Measurements from ENCODE around the gene ENG.
A peak's percentile ranks its signal among the peaks of the same experiment; 100 is the strongest.

Gene ENG

DNA sequence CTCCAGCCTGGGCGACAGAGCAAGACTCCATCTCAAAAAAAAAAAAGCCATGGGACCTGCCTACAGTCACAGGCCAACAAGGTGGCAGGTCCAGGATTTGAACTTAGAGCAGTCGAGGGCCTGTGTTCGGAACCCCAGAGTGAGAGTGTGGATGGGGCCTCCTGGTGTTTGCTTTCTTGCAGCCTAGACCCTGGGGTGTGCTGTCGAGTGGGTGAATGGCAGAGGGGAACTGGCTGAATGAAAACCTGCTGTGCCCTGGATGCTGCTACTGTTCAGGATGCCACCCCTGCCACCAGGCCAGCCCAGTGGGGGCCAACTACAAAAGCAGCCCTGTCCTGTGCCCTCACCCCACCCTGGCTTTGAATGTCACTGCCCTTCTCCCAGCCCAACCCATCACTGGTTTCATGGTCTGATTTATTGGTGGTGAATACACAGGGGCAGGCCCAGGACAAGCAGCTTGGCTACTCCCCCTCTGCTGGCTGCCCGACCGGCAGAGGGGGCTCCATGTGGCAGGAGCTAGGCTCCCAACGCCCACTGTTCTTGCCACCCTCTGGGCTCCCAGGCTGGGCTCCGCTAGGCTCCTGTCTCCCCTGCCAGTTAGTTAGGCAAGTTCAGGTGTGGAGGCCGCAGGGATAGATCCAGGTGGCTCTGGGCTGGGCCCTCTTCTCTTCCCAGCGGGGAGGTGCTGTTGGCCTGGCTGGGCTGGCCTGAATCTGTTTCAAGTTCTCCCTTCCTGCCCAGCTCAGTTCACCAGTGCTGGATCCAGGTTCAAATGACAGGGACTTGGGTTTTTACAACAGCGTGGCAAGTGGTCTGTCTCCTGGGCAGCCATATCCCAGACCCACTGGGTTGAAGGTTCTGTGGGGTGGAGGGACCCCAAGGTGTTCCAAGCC, 39.6 kb downstream of the ENG start:
- DNase-seq (ENCODE audit: low read depth in 3 of 3): no peak

- no peak for DNase-seq (ENCODE audit: low read depth in 3 of 3)
These were observed 40.7 kb downstream of the ENG start for GRCh38 chr9:127813686-127814226.

DNA sequence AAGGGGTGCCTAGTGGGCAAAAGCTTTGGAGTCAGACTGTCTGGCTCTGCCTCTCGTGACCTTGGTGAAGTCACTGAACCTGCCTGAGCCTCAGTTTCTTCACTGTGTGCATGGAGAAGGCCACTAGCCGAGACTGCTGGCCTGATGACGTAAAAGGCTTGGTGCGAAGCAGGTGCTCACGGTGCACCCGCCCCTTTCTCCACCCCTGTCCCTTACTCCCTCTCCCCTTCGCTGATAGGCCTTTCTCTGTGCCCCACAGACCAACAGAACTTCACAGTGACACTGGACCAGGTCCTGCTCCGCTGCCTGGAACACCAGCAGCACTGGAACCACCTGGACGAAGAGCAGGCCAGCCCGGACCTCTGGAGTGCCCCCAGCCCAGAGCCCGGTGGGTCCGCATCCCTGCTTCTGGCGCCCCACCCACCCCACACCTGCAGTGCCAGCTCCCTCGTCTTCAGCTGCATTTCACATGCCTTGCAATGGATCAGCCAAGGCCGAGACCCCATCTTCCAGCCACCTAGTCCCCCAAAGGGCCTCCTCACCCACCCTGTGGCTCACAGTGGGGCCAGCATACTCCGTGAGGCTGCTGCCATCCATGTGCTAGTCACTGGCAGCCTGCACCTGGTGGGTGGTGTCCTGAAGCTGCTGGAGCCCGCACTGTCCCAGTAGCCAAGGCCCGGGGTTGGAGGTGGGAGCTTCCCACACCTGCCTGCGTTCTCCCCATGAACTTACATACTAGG, 41.4 kb downstream of the ENG start:
- DNase-seq (ENCODE audit: low read depth in 3 of 3): no peak

- no peak for DNase-seq (ENCODE audit: low read depth in 3 of 3)
These were observed 42.4 kb downstream of the ENG start for GRCh38 chr9:127812011-127812410.

DNA sequence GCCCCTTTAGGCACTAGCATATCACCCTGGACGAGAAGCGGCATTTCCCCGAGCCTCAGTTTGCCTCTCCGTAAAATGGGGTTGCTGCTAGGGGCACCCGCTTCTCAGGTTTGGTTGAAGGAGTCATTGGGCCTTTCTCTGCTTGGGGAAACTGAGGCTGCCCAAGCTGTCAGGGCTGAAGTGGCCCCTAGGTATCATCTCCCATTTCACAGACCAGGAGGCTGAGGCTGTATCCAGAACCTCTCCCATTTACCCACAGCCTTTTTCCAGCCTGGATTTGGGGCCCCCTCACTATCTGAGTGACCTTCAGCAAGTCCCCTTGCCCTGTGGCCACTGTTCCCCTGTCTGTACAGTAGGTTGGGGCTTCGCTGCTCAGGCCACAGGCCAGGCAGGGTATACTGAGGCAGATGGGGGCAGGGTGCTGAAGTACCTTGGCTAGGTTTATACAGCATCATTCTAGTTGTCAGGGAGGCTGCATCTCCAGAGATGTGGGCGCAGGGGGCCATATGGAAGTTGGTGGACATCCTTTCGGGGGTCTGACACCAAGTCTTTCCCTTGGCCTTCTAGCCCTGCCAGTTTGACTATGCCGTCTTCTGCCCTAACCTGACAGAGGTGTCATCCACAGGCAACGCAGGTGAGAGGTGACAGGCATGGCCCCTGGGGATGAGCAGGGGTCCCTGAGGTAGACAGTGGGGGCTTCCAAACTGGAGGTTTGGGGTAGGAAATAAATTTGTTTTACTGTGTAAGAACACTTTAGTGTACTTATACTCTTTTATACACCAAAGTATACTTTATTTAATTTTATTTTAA, 43.9 kb downstream of the ENG start:
- DNase-seq (ENCODE audit: low read depth in 3 of 3): no peak

DNA sequence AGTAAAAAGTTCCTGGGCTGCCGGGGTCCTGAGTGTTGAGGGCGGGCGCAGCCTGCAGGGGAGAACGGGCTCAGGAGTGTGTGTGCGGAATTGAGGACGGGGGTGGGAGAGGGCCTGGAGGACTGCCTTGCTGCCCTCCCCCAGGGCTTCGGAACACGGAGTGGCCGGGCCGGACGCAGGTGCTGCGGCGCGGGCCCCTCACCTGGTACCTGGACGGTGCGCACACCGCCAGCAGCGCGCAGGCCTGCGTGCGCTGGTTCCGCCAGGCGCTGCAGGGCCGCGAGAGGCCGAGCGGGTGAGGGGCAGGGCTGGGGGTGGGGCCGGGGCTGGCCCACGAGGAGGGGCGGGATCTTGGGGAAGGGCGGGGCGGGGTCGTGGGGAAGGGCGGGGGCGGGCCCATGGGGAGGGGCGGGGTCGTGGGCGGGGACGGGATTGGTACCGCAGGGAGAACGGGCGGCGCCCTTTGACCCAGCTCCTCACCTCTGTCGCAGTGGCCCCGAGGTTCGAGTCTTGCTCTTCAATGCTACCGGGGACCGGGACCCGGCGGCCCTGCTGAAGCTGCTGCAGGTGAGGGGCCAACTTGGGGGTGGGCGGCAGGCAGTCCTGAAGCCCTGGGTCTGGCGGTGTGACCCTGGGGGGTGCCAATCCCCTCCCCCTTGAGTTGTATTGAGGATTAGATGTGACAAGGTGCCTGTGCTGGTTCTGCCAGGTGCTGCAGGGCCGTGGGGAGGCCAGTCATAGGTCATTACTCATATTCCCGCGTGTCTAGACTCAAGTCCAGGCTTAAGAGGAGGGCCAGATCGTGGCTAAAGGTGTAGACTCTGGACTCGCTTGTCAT, 44.7 kb downstream of the ENG start:
- no peak for DNase-seq (ENCODE audit: low read depth in 3 of 3)

GRCh38 chr9:127809002-127809539, 45.4 kb downstream of the ENG start:
- DNase-seq (ENCODE audit: low read depth in 3 of 3): no peak

DNA sequence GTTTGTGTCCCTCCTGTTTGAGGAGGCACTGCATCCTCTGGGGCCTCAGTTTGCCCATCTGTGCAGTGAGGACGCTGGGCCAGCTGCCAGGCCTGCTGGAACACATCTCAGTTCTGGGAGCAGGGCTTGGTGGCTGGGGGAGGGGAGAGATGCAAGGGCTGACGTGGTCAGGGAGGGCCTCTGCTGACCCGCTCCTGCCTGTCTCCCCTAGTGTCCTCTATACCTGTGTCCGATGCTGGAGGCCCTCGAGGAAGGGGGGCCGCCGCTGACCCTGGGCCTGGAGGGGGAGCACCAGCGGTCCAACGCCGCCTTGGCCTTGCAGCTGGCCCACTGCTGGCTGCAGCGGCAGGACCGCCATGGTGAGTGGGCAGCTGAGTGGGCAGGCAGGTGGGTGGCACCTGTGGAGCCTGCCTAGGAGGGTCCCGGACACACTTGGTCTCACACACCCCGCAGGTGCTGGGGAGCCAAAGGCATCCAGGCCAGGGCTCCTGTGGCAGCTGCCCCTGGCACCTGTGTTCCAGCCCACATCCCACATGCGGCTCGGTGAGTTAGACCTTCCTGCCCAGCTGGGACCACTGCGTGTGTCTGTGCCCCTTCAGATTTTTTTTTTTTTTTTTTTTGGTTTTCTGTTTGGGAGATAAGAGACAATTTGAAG, 46.0 kb downstream of the ENG start:
- no peak for DNase-seq (ENCODE audit: low read depth in 3 of 3)

- no peak for DNase-seq (ENCODE audit: low read depth in 3 of 3)
These were observed 47.6 kb downstream of the ENG start for GRCh38 chr9:127806871-127807270.

DNA sequence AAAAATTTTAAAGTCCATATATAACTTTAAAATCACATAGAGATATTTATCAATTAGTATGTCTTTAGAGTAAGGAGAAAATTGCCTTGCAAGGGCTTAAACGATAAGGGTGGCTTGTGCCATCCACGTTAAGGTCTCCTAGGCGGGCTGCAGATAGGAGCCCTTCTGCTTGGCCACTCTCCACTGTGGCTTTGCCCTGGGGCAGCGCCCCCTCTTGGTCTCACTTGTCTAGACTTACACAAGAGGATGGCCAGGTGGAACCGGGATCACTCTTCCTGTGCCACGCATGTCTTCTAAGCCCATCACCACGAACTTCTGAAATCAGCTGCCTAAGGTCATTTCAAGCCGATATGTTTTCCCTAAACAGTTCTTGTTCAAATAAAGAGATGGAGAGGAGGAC, 48.8 kb downstream of the ENG start:
- DNase-seq (ENCODE audit: low read depth in 3 of 3): peak in 1 of 3 donors; percentile 43

DNA sequence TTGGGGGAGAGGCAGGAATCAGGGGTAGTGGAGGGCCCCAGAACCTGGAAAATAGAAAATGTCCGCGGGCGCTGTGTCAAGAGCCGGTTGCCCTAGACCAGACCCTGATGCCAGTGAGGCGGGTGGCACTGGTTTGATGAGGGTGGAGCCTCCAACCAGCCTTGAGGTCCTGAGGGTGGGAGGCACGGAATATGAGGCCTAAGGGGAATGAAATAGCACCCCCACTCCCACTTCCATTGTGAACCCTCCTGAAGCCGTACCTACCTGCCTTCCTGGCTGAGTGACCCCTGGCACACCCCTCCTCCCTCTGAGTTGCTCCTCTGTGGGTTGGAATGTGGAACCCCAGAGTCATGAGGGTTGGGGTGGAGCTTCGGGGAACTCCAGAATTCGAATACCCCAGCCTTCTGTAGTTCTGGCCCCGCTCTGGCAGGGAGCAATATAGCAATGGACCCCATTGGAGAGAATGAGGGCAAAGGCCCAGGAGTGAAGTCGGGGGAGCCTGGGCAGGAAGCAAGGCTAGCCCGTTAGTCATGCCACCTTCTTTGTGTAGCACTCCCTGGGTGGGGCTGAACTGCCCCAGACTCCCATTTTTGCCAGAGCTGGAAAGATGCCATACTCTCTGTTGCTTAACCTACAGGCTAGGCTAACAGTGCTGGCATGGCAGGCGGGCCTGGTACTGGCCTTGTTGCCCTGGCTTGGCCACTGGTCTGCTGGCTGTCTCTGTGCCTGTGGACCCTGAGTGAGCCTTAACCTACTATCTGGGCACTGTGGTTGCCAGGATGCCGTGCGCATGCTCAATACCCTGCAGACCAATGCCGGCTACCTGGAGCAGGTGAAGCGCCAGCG, 50.7 kb downstream of the ENG start:
- DNase-seq (ENCODE audit: low read depth in 3 of 3): peak in 1 of 3 donors; percentile 26

DNA sequence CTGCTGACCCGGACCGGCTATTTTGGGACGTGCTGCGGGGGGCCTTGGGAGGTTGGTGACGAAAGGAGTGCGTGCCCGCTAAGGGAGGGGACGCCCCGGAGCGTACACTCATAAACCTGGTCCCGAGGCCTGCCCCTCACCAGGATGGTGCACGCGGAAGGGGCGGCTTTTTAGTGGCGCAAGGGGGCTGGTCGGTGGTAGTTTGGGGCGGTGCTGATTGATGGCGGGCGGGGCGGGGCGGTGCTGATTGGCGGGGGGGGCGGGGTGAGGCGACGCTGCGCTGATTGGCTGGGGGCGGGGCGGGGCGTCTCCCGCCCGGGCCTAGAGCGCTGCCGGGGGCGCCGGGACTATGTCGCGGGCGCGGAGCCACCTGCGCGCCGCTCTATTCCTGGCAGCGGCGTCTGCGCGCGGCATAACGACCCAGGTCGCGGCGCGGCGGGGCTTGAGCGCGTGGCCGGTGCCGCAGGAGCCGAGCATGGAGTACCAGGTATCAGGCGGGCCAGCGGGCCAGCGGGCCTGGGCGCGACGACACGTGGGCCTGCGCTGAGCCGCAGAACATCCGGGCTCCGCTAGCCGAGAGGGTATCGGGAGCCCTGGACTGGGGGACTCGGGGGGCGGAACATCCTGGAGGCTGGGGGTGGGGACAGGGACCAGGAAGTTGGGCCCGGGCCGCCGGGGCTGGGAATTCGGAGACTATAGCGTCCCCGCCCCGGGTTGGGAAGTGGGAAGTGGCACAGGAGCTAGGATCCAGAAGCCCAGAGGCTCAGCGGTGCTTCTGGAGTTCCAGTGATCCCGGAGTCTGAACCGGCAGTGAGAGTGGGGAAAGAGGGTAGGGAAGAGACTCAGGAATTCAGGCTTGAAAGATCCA, 51.6 kb downstream of the ENG start, which contains the start of gene FPGS:
Gene FPGS, plus strand, starts transcription at position 307 of the 868 bp plus-strand sequence. Its CDS starts 43 bp downstream, at position 350.
- peak; percentile 67 to 87 (median 73) for DNase-seq (ENCODE audit: low read depth in 3 of 3)

- DNase-seq (ENCODE audit: low read depth in 3 of 3): no peak
These were observed 52.4 kb downstream of the ENG start for GRCh38 chr9:127801955-127802575.

DNA sequence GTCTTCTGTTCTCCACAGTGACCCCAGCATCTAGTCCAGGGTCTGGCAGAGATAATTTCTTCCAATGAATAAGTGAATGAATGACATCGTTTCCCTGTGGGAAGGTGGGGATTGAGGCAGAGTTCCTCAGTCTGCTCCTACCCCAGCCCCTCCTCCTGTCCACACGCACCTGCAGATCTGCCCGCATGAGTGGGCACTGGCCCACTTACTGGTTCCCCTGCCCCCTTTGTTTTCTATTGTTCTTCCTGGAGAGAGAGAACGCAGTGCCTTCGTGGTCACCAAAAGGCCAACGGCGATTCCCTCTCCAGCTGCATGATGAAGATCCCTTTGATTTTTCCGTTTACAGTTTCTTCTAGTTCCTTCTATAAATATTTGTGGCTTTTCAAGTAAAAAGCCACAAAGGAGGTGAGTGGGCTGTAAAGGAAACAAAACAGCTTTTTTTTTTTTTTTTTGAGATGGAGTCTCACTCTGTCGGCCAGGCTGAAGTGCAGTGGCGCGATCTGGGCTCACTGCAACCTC, 57.5 kb downstream of the ENG start:
- DNase-seq (ENCODE audit: low read depth in 3 of 3): no peak

DNA sequence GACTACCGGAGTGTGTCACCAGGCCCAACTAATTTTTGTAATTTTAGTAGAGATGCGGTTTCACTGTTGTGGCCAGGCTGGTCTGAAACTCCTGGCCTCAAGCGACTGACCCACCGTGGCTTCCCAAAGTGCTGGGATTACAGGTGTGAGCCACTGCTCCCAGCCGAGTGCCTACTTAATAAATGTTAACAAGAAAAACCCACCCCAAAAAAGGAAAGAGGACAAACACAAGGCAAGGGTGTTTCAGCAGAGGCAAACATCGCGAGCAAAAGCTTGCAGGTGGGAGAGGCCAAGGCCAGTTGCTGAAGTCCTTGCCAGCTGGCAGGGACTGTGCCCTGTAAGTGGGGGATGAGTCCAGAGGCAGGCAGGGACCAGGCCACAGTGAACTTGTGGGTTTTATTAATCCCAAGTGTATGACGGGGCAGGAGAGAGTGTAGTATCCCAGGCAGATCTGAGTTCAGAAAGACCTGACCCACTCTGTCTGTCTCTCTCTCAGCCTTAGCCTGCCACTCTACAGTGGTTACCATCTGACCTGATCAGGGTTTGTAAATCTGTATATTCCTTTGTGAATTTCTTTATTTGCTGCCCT, 58.1 kb downstream of the ENG start:
- no peak for DNase-seq (ENCODE audit: low read depth in 3 of 3)

DNA sequence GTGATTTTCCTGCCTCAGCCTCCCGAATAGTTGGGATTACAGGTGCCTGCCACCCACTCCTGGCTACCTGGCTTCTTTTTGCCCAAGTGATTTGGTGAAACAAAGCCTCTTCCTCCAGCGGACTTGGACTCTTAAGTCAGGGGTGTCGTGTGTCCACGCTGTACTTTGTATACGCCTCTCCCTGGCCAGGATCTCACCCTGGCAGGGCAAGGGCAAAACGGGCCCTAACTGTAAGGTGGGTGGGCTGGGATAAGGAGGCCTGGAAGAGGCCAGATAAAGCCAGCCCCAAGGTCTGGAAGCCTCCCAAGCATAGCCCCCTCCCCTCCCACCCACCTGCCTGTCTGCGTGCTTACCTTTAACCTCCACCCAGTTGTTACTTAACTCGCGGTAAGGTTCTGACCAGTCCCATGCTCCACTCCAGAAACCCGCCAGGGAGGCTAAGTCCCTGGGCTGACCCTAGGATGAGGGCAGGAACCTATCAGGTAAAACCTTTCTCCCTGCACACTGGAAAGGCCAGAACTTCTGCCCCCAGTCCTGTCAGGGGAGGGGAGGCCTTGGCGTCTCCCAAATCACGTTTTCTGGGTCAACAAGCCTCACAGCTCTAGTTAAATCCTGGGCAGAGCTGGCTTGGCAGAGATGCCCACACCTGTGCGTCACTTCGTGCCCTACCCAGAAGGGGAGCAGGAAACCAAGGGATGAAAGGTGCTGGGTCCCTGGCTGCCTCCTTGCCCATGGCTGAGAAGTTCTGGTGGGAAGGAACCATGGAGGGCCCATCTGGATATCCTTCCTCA, 60.3 kb downstream of the ENG start:
- DNase-seq (ENCODE audit: low read depth in 3 of 3): no peak
